Chondrocyte (in vitro differentiated cells): Measurements from ENCODE around the gene CLEC10A. TPM values are rescaled to one million over a fixed set of nuclear protein-coding genes. Genes with fewer than 3 reads are reported as not detected.
A peak's percentile ranks its signal among the peaks of the same experiment; 100 is the strongest.

ENCODE experiments used
- DNase-seq: peaks from one replicate; pipeline ENCODE4 v3.0.0; 2021; ENCODE audit warnings: mixed read lengths, low spot score
- H3K27ac Mint-ChIP-seq: one replicate; pipeline ENCODE4 v1.8.0; 2021; ENCODE audit warnings: mild to moderate bottlenecking, moderate library complexity, mixed read lengths; ENCODE audit not compliant: unreplicated experiment
- H3K27me3 Mint-ChIP-seq: 2 replicates; pipeline ENCODE4 v1.8.0; 2021; ENCODE audit warnings: low read depth, mixed read lengths
- H3K36me3 Mint-ChIP-seq: 2 replicates; pipeline ENCODE4 v1.8.0; 2021; ENCODE audit warnings: low read depth, mixed read lengths
- H3K4me1 Mint-ChIP-seq: 2 replicates; pipeline ENCODE4 v1.8.0; 2021; ENCODE audit warnings: low read depth, mild to moderate bottlenecking, mixed read lengths
- H3K4me3 Mint-ChIP-seq: one replicate; pipeline ENCODE4 v1.8.0; 2021; ENCODE audit warnings: mild to moderate bottlenecking, moderate library complexity, mixed read lengths; ENCODE audit not compliant: unreplicated experiment
- H3K9me3 Mint-ChIP-seq: 2 replicates; pipeline ENCODE4 v1.8.0; 2021; ENCODE audit warnings: low read depth, mixed read lengths
- CTCF ChIP-seq: fragments of 200-600 bp; sonication (generic); IDR thresholded peaks from 2 replicates; pipeline ENCODE4 v1.5.0; 2021; ENCODE audit warnings: antibody characterized with exemption, mild to moderate bottlenecking, moderate library complexity
- total RNA-seq: library from RNA; stranded (reverse); gene quantifications from 3 replicates; pipeline ENCODE4 v1.2.1, GENCODE V29; 2021

CLEC10A gene
- total RNA-seq, 1 donor from 2014 or later = not detected

- H3K36me3 Mint-ChIP-seq = no peaks in the 10 kb centered on the region
- H3K27me3 Mint-ChIP-seq = no peaks in the 10 kb centered on the region
- peak overlapping the region; percentile 89 for H3K27ac Mint-ChIP-seq
- TF ChIP-seq CTCF = no peak
- no peaks in the 10 kb centered on the region for H3K9me3 Mint-ChIP-seq
- peaks cover 16% of the 10 kb centered on the region for H3K4me1 Mint-ChIP-seq
- DNase-seq = no peak
- H3K4me3 Mint-ChIP-seq = peak overlapping the region; percentile 89
These were observed 45.0 kb downstream of the CLEC10A start for GRCh38 chr17:7034955-7035590.

DNA sequence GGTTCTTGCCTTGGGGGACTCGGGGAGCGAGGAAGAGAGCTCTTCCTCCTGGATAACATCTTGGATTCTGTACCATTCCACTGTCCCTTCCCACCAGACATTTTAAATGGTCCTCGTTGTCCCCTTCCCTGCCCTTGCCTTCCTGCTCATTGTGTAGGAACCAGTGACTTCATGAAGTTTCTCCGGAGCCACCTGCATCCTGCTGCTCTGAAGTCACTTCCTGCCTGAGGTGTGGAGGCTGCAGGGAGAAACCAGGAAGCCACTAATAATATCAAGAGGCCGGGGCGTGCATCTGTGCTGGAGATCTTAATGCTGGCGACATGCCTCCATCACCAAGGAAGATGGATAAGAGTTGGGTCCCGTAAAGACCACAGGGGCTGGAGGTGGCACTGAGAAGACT, 50.4 kb downstream of the CLEC10A start:
- no peak for DNase-seq
- no peaks in the 10 kb centered on the region for H3K4me1 Mint-ChIP-seq
- no peaks in the 10 kb centered on the region for H3K36me3 Mint-ChIP-seq
- no peak overlapping the region for H3K27ac Mint-ChIP-seq
- no peak for TF ChIP-seq CTCF
- no peak overlapping the region for H3K4me3 Mint-ChIP-seq
- H3K9me3 Mint-ChIP-seq = no peaks in the 10 kb centered on the region
- no peaks in the 10 kb centered on the region for H3K27me3 Mint-ChIP-seq

DNA sequence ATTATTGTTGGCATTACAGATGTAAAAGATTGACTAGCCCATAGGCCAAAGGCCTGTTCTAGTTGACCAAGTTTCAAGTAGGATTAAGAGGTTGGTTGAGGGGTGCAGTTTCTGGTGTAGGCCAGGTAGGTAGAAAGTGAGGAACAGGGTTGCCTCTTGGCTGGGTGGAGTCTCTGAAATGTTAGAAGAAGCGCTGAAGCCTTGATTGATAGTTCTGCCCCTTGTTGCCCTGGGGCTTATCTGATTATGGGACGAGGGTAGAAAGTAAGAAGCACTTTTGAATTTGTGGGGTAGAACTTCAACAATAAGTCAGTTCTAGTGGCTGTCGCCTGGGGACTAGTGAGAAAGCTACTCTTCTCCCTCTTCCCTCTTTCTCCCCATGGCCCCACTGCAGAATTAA, 51.0 kb downstream of the CLEC10A start:
- no peaks in the 10 kb centered on the region for H3K9me3 Mint-ChIP-seq
- no peak for DNase-seq
- H3K27ac Mint-ChIP-seq = no peak overlapping the region
- H3K4me1 Mint-ChIP-seq = no peaks in the 10 kb centered on the region
- H3K36me3 Mint-ChIP-seq = no peaks in the 10 kb centered on the region
- no peak overlapping the region for H3K4me3 Mint-ChIP-seq
- no peak for TF ChIP-seq CTCF
- H3K27me3 Mint-ChIP-seq = no peaks in the 10 kb centered on the region

- H3K4me1 Mint-ChIP-seq = peaks cover 7% of the 10 kb centered on the region
- no peaks in the 10 kb centered on the region for H3K9me3 Mint-ChIP-seq
- H3K27ac Mint-ChIP-seq = no peak overlapping the region
- H3K4me3 Mint-ChIP-seq = no peak overlapping the region
- H3K27me3 Mint-ChIP-seq = peaks cover 11% of the 10 kb centered on the region
- no peaks in the 10 kb centered on the region for H3K36me3 Mint-ChIP-seq
- no peak for DNase-seq
- TF ChIP-seq CTCF = no peak
These were observed 52.7 kb downstream of the CLEC10A start for GRCh38 chr17:7027335-7027734.

DNA sequence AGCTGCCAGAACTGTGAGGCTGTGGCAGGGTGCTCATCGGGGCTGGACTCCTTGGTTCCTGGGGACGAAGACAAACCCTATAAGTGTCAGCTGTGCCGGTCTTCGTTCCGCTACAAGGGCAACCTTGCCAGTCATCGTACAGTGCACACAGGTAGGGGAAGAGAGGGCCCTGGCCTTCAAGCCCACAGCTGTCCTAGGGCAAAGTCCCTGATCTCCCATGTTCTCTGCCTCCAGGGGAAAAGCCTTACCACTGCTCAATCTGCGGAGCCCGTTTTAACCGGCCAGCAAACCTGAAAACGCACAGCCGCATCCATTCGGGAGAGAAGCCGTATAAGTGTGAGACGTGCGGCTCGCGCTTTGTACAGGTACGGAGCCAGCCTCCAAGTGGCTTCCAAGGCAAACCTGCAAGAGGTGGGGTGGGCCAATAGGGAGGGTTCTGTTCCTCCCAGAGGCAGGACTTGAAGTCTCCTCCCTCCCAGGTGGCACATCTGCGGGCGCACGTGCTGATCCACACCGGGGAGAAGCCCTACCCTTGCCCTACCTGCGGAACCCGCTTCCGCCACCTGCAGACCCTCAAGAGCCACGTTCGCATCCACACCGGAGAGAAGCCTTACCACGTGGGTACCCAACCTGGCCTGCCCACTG, 53.5 kb downstream of the CLEC10A start:
- Mint-ChIP-seq H3K4me1 (peaks cover 7% of the 10 kb centered on the region), H3K27me3 (peaks cover 11% of the 10 kb centered on the region), H3K4me3 (no peak overlapping the region), H3K9me3 (no peaks in the 10 kb centered on the region), H3K36me3 (no peaks in the 10 kb centered on the region), H3K27ac (no peak overlapping the region)
- DNase-seq = no peak
- TF ChIP-seq CTCF = no peak
